ENCODE measurements around the gene KIAA0753.

The KIAA0753 gene

GRCh38 chr17:6648181-6648580 lies 7.7 kb upstream of the KIAA0753 start:
- Histone ChIP-seq H3K27me3 (no peaks in the 10 kb centered on the region), H3K4me1 (no peaks in the 10 kb centered on the region), H3K9me3 (no peaks in the 10 kb centered on the region; the same call in 1 of the 2 replicates), H3K36me3 (no peaks in the 10 kb centered on the region; the same call in 1 of the 2 replicates), H3K4me3 (ENCODE audit: low read depth, low read length) (no peak overlapping the region)
- no peak for DNase-seq
- peak; percentile 25 for TF ChIP-seq CTCF (IDR thresholded peaks at IDR 0.05; ENCODE audit: low read depth, low read length)

GRCh38 chr17:6643451-6644125 lies 3.1 kb upstream of the KIAA0753 start:
- H3K4me3 ChIP-seq (ENCODE audit: low read depth, low read length) = no peak overlapping the region
- no peaks in the 10 kb centered on the region for H3K9me3 ChIP-seq
- H3K27me3 ChIP-seq = no peaks in the 10 kb centered on the region
- no peaks in the 10 kb centered on the region for H3K4me1 ChIP-seq
- no peak for TF ChIP-seq CTCF (IDR thresholded peaks at IDR 0.05; ENCODE audit: low read depth, low read length)
- no peaks in the 10 kb centered on the region; the same call in 1 of the 2 replicates for H3K36me3 ChIP-seq
- no peak for DNase-seq

GRCh38 chr17:6642592-6642991 lies 2.1 kb upstream of the KIAA0753 start:
- Histone ChIP-seq H3K9me3 (no peaks in the 10 kb centered on the region), H3K4me3 (ENCODE audit: low read depth, low read length) (no peak overlapping the region), H3K27me3 (no peaks in the 10 kb centered on the region), H3K4me1 (no peaks in the 10 kb centered on the region), H3K36me3 (no peaks in the 10 kb centered on the region; the same call in 1 of the 2 replicates)
- TF ChIP-seq CTCF (IDR thresholded peaks at IDR 0.05; ENCODE audit: low read depth, low read length) = no peak
- no peak for DNase-seq

GRCh38 chr17:6641247-6641863 lies 844 bp upstream of the KIAA0753 start:
- Histone ChIP-seq H3K36me3 (no peaks in the 10 kb centered on the region; the same call in 1 of the 2 replicates), H3K27me3 (no peaks in the 10 kb centered on the region), H3K4me1 (no peaks in the 10 kb centered on the region), H3K4me3 (ENCODE audit: low read depth, low read length) (peak overlapping the region; percentile 77), H3K9me3 (no peaks in the 10 kb centered on the region)
- DNase-seq = no peak
- no peak for TF ChIP-seq CTCF (IDR thresholded peaks at IDR 0.05; ENCODE audit: low read depth, low read length)

GRCh38 chr17:6639586-6640535 lies 650 bp downstream of the KIAA0753 start:
- Histone ChIP-seq H3K9me3 (no peaks in the 10 kb centered on the region), H3K4me3 (ENCODE audit: low read depth, low read length) (peak overlapping the region; percentile 77), H3K27me3 (no peaks in the 10 kb centered on the region), H3K36me3 (no peaks in the 10 kb centered on the region; the same call in 1 of the 2 replicates), H3K4me1 (no peaks in the 10 kb centered on the region)
- DNase-seq = peak; percentile 40
- no peak for TF ChIP-seq CTCF (IDR thresholded peaks at IDR 0.05; ENCODE audit: low read depth, low read length)

Measured in BE2C (cell line).